GM19452 (cell line): Measurements from ENCODE around the gene SOBP.
"Not testable (repeated sequence)": the region's sequence is repeated elsewhere in the genome, so short reads cannot be mapped to it uniquely, and the experiment has no call there.

ENCODE experiments used
- ATAC-seq: cut with Tn5 transposase; IDR thresholded peaks from one replicate; pipeline ENCODE4 v1.9.1; 2021; ENCODE audit not compliant: unreplicated experiment

SOBP gene

DNA sequence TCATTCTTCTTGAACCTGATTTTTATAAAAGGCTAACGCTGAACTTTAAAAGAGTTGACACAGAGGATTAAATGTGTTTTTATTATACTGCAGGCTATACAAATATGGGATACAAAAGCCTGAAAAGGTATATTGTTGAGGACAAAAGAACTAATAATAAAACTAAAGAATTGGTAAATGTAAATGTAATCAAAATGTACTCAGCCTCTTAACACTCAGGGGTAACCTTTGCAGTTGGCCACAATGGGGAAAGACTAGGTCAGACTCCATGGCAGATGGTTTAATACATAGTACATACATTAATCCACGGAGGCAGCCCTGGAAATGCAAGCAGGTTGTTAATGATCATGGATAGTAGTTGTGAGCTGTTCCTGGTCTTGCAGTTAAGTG is 57.5 kb downstream of the SOBP start:
- no peak for ATAC-seq

DNA sequence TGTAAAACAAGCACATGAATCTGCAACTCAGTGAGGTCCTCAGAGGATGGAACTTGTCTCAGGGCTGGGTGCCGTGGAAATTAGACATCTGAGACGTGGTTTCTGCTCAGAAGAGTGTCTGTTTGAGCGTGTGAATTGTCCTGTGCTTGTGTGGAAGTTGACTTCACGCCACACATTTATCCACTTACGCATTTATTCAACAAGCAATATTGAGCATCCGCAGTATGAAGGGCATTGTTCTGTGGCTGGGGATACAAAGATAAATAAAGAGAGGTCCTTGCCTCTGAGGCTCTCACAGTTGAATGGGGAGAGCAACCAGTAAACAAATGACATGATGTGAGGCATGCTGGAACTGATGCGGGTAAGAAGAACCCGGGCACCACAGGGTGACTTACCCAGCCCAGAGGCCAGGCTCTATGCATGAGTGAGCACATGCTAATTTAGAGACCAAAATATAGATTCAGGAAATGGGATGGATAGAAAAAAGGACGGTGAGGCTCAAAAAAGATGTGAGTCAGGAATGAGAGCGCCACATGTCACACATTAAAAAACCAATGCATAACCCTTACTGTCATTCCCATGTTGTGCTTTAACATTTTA is 60.4 kb downstream of the SOBP start:
- no peak for ATAC-seq

DNA sequence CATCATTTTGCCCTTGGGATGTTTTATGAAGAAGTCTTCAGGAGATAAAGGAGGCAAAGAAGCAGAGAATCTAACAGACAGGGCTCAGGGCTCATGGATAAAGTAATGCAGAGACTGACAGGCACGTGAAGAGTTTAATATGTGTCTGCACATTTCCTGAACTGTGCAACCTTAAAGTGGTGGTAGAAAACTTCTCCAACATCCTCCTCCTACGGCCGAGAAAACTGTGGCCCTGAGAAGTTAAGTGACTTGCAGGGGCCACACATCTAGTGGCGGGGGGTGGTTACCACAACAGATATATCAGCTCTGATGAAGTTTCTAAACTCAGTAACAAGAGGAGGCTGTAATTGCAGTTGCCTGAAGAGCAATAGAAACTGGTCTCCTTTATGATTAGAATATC is 61.0 kb downstream of the SOBP start:
- no peak for ATAC-seq

DNA sequence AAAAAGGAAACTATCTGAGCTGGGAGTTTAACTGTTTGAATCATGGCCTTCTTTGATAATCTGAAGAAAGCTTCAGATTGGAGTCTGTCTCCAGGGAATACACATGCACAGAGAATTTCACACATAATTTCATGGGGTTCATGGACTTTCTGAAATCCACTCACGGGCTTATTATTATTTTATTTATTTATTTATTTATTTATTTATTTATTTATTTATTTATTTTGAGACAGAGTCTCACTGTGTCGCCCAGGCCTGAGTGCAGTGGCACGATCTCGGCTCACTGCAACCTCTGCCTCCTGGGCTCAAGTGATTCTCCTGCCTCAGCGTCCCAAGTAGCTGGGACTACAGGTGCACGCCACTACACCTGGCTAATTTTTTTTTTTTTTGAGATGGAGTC is 63.2 kb downstream of the SOBP start:
- not testable (repeated sequence) for ATAC-seq

DNA sequence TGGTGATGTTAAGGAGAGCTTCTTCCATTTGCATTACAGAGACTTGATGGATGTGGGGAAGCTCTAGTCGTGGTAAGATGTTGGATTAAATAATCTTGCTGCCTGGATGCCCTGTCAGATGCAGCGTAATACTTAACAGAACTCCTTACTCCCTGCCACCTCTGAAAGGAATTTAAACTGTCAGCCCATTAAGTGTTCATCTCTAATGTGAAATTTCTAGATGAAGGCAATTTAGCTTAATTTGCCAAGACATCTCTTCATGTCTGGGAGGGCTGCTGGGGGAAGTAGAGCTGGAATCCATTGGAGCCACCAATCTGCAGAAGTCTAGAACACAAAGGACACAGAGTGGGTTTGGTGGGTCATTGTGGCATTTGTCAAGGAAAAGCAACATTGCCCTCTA is 64.4 kb downstream of the SOBP start:
- no peak for ATAC-seq

DNA sequence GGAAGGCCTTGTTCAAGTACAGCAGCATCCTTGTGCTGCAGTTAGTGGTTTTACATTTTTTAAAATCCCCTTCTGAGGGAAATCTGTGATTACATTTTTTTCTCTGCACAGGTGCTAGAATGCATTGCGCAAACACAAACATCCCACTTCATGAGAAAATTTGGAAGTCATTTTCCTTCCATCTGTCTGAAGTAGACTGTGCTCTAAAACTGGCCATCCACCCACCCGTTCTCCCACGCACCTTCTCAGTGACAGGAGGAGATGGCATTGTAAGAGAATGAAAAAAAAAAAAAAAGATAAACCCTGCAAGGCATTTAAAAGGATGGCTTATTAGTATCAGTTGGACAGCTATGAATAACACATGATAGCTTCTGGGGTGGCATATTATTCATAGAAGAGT is 65.0 kb downstream of the SOBP start:
- no peak for ATAC-seq

DNA sequence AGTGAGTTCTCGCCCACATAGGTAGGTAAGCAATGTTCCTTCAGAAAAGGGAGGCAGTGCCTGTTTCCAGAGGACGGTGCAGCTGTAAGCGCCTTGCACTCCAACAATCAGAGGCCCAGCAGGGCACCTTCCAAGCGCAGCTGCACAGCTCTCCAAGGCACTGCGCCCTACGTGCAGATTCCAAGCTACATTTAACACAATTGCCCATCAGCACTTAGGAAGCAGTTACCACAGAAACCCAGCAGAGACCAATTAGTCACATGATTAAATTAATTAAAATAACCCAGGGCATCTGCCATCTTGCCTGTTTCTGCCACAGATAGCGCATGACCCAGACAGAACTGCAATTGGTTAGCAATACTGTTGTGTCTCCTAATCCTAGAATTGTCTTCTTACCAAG is 65.5 kb downstream of the SOBP start:
- ATAC-seq, result no peak

DNA sequence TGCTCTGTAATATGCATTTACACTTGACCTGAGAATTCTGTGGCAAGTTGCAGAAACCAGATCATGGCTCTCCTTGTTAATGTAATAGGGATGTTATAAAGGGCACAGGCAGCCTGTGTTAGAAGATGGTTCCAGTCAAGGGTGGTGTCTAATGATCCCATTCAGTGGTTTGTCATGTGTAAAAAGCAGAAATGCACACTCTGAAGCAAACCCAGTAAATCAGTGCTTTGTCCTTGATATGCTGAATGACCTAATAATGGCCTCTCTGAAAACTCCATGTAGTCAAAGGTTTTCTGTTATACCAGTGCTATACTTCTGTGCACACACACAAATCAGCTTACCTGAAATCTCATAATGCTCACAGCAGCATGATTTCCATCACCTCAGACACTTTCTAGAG is 66.2 kb downstream of the SOBP start:
- ATAC-seq, result no peak

DNA sequence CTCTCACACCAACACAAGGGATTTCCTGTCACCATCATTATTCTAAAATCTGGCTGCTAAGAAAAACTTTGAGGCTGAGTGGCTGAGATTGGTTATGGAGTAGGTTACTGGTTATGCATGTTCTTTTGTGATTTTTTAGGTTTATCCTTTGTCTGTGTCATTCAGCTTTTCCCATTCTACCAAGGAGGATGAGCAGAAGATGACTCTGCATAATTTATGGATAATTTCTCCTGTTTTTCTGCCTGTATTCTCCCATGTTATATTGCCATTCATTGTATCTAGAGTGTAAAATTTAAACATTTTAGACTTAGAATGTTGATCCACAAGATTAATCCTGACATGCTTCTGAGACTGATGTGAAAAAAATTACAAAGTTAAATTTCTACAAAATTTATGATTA is 67.8 kb downstream of the SOBP start:
- no peak for ATAC-seq

DNA sequence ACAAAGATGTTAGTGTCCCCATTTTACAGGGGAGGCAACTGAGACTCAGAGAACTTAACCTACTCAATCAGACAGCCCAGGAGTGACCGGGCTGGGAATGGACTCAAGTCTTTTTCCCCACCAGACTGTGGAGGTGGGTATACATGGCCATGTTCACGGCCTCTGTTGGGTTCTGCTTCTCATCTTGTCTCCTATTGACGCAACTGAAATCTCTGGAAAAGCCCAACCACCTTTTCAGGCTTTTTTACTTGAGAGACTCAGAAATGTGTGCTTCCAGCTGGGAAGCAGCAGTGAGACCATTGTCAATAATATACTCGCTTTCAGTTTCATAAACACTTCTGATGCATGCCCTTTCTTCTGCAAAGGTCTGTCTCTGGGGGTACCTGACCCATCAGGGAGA is 70.7 kb downstream of the SOBP start:
- ATAC-seq, result no peak

DNA sequence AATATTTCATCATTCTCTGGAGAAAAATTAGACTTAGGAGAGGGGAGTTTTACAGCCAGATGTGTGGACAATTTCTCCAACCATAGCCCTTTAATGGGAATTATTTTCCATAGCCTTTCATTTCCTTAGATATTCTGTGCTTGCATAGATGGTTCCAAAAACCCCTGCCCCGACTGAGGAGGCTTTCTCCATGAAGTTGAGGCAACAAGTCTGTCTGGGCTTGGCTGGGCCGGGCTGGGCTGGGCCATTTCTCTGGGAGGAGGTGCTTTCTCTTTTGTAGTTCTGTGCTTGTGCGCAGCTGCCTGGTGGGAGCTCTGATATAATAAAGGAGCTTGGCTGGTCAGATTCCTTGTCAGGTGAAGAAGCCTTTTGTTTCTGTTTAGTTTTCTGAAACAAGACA is 71.4 kb downstream of the SOBP start:
- no peak for ATAC-seq

DNA sequence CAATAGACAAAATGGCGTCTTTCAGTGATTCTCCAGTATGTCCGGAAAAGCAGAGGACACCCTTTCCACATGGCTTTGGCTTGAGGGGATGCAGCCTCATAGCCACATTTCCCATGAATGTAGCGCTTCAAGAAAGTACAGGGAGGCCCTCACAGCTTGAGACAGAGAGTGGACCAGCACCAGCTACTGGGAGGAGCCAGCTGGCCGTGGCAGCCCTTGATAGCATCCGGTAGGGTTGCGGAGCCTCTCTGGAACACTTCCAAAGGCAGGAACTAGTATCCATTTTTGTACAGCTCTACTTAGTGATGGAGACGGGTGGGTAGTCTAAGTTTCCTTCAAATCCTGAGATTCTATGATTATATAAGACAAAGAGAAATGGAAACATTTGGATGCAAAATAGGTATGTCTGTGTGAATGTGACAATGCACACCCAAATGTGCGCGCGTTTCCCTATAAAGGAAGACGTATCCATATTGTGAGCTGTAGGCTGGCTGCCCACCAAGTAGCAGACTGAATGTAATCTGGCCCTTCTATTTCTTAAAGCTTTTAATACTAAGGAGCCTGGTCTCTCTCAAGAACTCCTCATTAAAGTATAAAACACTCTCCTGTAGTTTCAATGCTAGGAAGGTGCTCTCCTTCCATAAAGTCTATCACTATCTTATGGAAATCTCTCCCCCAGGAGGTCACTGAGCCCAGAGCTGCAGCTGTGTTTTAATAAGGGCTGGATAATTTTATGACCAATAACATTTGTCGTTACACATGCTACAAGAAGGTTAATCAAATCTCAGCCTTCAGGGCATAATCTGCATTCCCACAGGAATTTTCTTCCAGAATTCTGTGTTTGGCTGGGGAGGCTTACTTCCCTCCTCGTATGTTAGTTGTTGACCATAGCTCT is 74.0 kb downstream of the SOBP start:
- no peak for ATAC-seq

DNA sequence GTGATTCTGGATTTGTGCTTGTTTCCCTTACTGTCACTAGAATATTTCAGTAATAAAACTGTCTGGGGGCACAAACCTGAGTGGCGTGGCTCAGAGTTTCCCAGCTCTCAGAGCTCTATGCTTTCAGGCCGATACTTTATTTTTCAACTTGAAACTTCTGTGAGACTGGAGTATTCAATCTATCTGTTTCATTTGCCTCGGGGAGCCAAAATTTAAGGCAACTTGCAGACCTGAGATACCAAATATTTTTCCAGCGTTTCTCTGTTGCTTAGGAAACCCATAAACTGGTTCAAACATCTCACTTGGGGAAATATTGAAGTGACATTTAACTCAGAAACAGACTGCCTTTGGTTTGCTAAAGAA is 74.7 kb downstream of the SOBP start:
- ATAC-seq, result no peak

DNA sequence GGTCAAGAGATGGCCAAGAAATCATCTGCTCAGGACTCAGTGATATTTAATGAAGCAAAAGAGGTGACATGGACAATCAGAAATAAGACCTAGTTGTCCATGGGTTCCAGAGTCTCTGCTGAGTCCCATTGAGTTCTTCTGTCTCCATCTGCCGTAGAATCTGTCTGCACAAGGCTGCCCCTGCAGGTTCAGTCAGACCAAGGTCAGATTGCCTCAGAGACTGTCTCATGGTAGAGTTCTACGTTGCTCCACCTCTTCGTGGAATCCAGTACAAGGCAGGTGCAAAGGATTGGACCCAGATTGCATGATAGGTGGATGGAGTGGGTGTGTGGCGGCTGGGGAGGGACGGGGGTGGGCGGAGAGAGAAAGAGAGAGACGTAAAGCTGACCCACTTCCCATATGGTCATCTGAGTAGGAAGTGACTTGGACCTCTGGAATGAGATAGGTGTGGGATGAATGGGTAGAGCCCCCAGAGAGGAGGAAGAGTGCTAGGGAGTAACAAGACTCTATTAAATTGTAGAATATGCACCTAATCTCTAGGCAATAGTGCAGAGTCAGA is 75.3 kb downstream of the SOBP start:
- ATAC-seq, result no peak

DNA sequence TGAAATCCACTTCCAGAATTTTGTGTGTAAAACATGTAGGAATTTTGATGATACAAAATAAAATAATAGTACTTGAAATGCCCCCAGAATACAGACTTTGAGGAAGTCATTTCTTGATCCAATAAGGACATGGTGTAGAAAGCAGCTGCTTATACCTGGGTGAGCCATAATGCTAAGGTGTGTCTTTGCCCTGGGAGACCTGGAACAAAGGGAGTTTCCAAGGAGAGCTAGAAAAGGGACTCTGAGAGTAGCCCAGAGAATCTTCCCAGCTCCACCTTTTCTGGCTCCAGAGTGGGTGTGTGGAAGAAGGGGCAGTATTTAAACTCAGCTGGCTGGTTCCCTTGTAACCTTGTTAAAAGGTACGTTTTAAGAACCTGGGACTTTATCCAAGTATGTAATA is 77.7 kb downstream of the SOBP start:
- no peak for ATAC-seq

DNA sequence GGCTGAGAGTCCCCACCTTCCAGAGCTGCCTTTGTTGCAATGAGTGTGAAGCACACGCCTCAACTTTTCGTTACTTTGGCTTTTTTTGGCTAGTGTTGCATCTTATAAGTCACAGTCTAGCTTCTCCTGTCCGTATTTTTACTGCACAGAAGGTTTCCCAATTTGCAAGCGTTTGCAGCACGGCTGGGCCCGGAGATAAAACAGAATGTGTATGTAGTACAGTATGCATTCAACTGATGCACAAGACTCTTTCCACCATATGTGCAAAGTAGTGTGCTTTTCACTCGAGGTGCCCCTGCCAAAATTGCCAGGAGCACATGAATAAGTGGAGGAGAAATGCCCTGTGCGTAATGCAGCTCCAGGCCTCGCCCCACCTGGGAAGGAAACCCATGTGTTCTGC is 79.6 kb downstream of the SOBP start:
- no peak for ATAC-seq

DNA sequence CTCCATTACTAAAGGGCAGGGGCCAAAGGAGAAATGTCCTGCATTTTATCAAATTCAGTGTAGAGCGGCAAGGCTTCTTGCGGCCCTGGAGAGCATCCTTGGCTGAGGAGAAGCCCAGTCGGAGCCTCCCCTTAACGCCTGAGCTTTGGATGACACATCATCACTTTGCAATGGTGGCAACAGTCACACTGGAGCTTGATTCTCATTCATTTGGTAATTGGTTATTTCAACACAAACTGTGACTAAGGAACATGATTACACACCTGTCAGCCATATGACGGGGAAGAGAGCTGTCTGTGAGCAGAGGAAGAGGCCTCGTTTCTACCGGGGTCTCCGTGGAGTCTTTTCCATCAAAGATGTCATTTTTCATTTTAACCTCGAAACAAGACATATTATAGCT is 81.4 kb downstream of the SOBP start:
- ATAC-seq, result no peak

DNA sequence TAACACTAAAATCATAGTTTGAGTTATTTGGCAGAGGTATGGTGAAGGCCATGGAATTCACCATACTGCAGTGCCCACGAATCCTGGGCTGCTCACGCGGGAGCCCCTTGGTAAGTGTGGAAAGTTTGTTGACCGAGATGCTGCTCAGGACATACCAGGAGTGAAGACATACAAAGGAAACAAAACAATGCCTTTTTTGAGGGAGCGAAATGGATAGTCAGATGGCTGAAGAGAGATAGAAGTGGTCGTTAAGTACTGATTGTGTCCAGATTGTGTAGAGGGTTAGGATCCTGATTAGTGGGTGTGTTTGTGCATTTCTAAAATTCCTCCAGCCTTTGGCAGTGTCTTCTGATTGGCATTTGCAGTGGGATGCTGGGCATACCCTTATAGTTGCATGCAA is 83.0 kb downstream of the SOBP start:
- no peak for ATAC-seq

DNA sequence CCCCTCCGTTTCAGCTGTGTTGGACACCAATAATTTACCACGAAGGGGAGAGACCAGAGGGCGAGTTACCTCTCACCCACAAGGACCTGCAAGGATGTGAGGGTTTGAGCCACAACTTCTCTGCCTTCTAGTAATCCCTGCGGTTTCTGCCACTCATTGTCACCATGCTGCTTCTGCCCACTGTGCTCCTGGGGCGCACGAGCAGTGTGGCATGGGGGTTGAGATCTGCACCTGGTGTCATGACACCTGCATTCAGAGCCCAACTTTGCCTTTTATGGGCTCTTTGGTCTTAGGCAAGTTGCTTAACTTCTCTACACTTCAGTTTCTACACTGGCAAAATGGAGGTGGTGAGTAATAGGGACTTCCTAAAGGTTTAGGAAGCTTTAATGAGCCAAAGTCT is 84.9 kb downstream of the SOBP start:
- no peak for ATAC-seq

DNA sequence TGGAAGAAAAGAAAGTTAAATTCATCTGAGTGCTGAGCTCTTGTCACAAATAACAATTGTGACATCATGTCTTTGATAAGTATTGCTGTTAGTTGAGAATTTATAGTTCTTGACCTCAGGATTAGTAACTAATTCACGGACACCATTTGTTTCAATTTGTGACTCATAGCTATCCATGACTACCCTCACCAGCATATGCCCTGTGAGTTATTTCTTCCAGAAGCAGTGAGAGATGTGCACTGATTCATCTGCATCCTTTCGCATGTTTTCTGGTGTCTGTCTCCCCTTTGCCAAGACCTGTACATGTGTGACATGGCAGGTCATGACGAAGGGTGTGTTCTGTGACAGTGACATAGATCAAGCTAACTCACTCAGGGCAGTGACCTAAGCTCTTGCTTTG is 86.9 kb downstream of the SOBP start:
- ATAC-seq, result no peak

DNA sequence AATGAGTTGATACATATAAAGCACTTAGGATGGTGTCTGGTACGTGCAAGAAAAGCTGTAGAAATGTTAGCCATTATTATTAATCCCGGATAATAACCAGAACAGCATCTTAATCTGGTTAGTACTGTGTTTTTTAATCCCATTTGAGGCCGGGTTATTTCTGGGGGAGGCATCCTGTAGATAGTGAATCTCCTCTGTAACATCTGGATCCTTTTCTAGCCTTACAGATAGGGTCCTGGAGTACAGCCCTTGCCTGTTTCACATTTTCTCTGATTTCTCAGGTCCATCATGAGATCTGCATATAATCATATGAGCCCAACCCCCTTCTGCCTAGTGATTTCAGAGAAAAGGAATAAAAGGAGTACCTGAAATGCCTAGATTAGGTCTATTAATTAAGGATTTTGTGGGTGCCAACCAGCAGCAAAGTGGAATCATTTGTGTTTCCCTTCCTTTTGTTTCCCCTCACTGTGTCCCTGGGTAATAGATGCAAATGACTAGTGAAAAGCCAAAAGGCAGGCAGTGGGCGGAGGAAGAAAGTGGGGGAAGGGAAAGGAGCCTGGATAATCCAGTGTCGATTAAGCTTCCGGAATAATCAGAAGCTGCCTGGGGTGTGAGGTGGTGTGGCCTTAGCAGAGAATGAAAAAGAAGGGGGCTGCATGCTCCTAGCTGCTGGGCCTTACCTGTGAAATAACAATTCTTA is 88.9 kb downstream of the SOBP start:
- no peak for ATAC-seq

DNA sequence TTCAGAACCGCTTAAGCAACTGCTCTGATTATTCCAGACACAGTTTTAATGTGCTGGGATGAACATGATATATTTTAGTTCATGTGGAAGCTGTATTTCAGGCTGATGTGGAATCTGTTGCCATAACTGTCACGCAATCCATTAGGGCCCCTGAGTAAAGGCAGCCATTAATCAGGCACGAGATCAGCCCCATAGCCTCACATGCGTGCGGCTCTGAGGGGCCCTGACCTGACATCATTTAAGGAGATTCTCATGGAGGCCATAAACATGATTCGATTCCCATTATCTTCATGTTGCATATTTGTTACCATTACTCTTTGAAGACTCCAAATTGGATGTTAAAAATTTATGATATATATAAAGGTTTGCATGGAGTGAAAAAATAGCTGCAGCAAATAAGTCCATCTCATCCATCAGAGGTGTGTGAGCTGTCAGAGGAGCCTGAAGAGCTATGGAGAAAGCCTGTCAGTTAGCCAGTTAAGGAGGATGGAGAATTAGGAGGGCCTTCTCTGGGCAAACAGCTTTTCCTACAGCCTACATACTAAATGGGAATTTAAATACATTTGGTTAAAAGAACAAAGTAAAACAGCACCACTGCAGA is 89.6 kb downstream of the SOBP start:
- no peak for ATAC-seq
